A549 (cell line): ENCODE data around the gene CCDC12.

Experiments used
- BHLHE40 ChIP-seq: IDR thresholded peaks from 2 replicates; pipeline ENCODE4 v1.6.1; 2012; ENCODE audit warnings: low read depth, low read length, inconsistent platforms
- CBX8 ChIP-seq: fragments of 200-600 bp; sonication (generic); IDR thresholded peaks from 2 replicates; pipeline ENCODE4 v1.6.1; 2016
- CHD2 ChIP-seq: fragments of 150-350 bp; IDR thresholded peaks from 2 replicates; pipeline ENCODE4 v1.6.1; 2014; ENCODE audit warnings: low read length; ENCODE audit not compliant: partially characterized antibody
- CTCF ChIP-seq: fragments of >200 bp; sonication (Bioruptor Twin); formaldehyde crosslinking; IDR thresholded peaks from 3 replicates; pipeline ENCODE4 v1.5.1; 2016
- MAX ChIP-seq: IDR thresholded peaks from 2 replicates; pipeline ENCODE4 v1.6.1; 2012
- MYC ChIP-seq: IDR thresholded peaks from 2 replicates; pipeline ENCODE4 v1.6.1; 2012; ENCODE audit warnings: mild to moderate bottlenecking, inconsistent platforms, low read length, improper control_type of control experiment, borderline replicate concordance
- PBX3 ChIP-seq: IDR thresholded peaks from 2 replicates; pipeline ENCODE4 v1.6.1; 2012
- PHF8 ChIP-seq: fragments of 200-600 bp; sonication (generic); IDR thresholded peaks from 2 replicates; pipeline ENCODE4 v1.6.1; 2016; ENCODE audit warnings: low read depth, mild to moderate bottlenecking, antibody characterized with exemption, moderate library complexity, borderline replicate concordance
- POLR2A ChIP-seq: IDR thresholded peaks from 2 replicates; pipeline ENCODE4 v1.6.1; 2012; ENCODE audit warnings: mild to moderate bottlenecking, low read length
- RAD21 ChIP-seq, 2 experiments: fragments of >200 bp in 1 of 2; sonication (Bioruptor Twin) in 1 of 2; formaldehyde crosslinking in 1 of 2; IDR thresholded peaks in 1 of 2; conservative IDR thresholded peaks in 1 of 2; 2 replicates in 1 of 2; 3 replicates in 1 of 2; pipeline ENCODE4 v1.6.1; 2012 to 2018; ENCODE audit warnings: inconsistent platforms in 1 of 2
- RFX5 ChIP-seq: fragments of 450-650 bp; IDR thresholded peaks from 2 replicates; pipeline ENCODE4 v1.7.1; 2014; ENCODE audit warnings: antibody characterized with exemption, mild to moderate bottlenecking, moderate library complexity
- SMC3 ChIP-seq: fragments of >200 bp; sonication (Bioruptor Twin); formaldehyde crosslinking; IDR thresholded peaks from 3 replicates; pipeline ENCODE4 v1.6.1; 2018; ENCODE audit warnings: inconsistent platforms

GRCh38 chr3:46903341-46904302, 72.9 kb downstream of the CCDC12 start:
- TF ChIP-seq RAD21 (conservative IDR thresholded peaks at IDR 0.05 in 1 of 2, IDR thresholded peaks at IDR 0.05 in 1 of 2) = no peak
- TF ChIP-seq CTCF = no peak
- no peak for TF ChIP-seq RFX5
- TF ChIP-seq POLR2A = no peak
- no peak for TF ChIP-seq SMC3
- TF ChIP-seq BHLHE40 = no peak
- no peak for TF ChIP-seq CBX8
- no peak for TF ChIP-seq MYC
- no peak for TF ChIP-seq PBX3
- no peak for TF ChIP-seq CHD2
- TF ChIP-seq PHF8 = no peak
- TF ChIP-seq MAX = no peak
